GM18858 (cell line): ENCODE measurements around the gene BEAN1.
"Not testable (repeated sequence)": the region's sequence is repeated elsewhere in the genome, so short reads cannot be mapped to it uniquely, and the experiment has no call there.

Experiments
- ATAC-seq: cut with Tn5 transposase; IDR thresholded peaks from one replicate; pipeline ENCODE4 v1.9.1; 2021; ENCODE audit not compliant: unreplicated experiment

Gene BEAN1

GRCh38 chr16:66483689-66484452 lies 56.8 kb downstream of the BEAN1 start:
- no peak for ATAC-seq

GRCh38 chr16:66484453-66485213 lies 57.5 kb downstream of the BEAN1 start:
- ATAC-seq, result no peak

- ATAC-seq, result no peak
These were observed 58.3 kb downstream of the BEAN1 start for GRCh38 chr16:66485376-66485775.

- no peak for ATAC-seq
These were observed 59.2 kb downstream of the BEAN1 start for GRCh38 chr16:66486199-66486772.

- no peak for ATAC-seq
These were observed 59.9 kb downstream of the BEAN1 start for GRCh38 chr16:66486773-66487579.

- ATAC-seq, result no peak
These were observed 60.6 kb downstream of the BEAN1 start for GRCh38 chr16:66487580-66488275.

- ATAC-seq, result no peak
These were observed 61.4 kb downstream of the BEAN1 start for GRCh38 chr16:66488505-66488904.

GRCh38 chr16:66489385-66489784 lies 62.3 kb downstream of the BEAN1 start:
- no peak for ATAC-seq

- no peak for ATAC-seq
These were observed 62.7 kb downstream of the BEAN1 start for GRCh38 chr16:66489818-66490217.

- ATAC-seq, result no peak
These were observed 64.0 kb downstream of the BEAN1 start for GRCh38 chr16:66490774-66491715.

- ATAC-seq, result no peak
These were observed 64.6 kb downstream of the BEAN1 start for GRCh38 chr16:66491716-66492064.

GRCh38 chr16:66493490-66494401 lies 66.7 kb downstream of the BEAN1 start:
- no peak for ATAC-seq

GRCh38 chr16:66494916-66495315 lies 67.8 kb downstream of the BEAN1 start:
- ATAC-seq, result no peak

GRCh38 chr16:66495440-66495839 lies 68.3 kb downstream of the BEAN1 start:
- ATAC-seq, result no peak

- not testable (repeated sequence) for ATAC-seq
These were observed 69.1 kb downstream of the BEAN1 start for GRCh38 chr16:66496226-66496625.

- not testable (repeated sequence) for ATAC-seq
These were observed 70.8 kb downstream of the BEAN1 start for GRCh38 chr16:66497921-66498320.

GRCh38 chr16:66501563-66501962 lies 74.5 kb downstream of the BEAN1 start:
- ATAC-seq, result not testable (repeated sequence)
